Smooth muscle cell (in vitro differentiated cells): ENCODE data around the gene UBA6. TPM values are rescaled to one million over a fixed set of nuclear protein-coding genes. Genes with fewer than 3 reads are reported as not detected.
"Not testable (repeated sequence)": the region's sequence is repeated elsewhere in the genome, so short reads cannot be mapped to it uniquely, and the experiment has no call there.

Experiments used
- DNase-seq: peaks from one replicate; lab custom pipeline; 2025; ENCODE audit not compliant: unreplicated experiment; lab: John Stamatoyannopoulos, UW
- H2AFZ ChIP-seq: fragments of 200-600 bp; sonication (generic); 2 replicates; pipeline ENCODE4 v1.6.0; 2016; ENCODE audit warnings: antibody characterized with exemption, low read depth, mild to moderate bottlenecking
- H3F3A ChIP-seq: fragments of 200-600 bp; sonication (generic); 2 replicates; pipeline ENCODE4 v1.6.0; 2017; ENCODE audit warnings: antibody characterized with exemption, low read depth
- H3K27ac ChIP-seq: fragments of 200-600 bp; sonication (generic); 2 replicates; pipeline ENCODE4 v1.5.1; 2016; ENCODE audit warnings: low read depth, mild to moderate bottlenecking
- H3K27me3 ChIP-seq: fragments of 200-600 bp; sonication (generic); 2 replicates; pipeline ENCODE4 v1.6.1; 2016; ENCODE audit warnings: low read depth, mild to moderate bottlenecking
- H3K36me3 ChIP-seq: fragments of 200-600 bp; sonication (generic); 2 replicates; pipeline ENCODE4 v1.5.1; 2016; ENCODE audit warnings: low read depth
- H3K4me1 ChIP-seq: fragments of 200-600 bp; sonication (generic); 2 replicates; pipeline ENCODE4 v1.5.1; 2016; ENCODE audit warnings: low read depth
- H3K4me2 ChIP-seq: fragments of 200-600 bp; sonication (generic); 2 replicates; pipeline ENCODE4 v1.6.0; 2016; ENCODE audit warnings: mild to moderate bottlenecking
- H3K4me3 ChIP-seq: fragments of 200-600 bp; sonication (generic); 2 replicates; pipeline ENCODE4 v1.5.1; 2016; ENCODE audit warnings: mild to moderate bottlenecking
- H3K79me2 ChIP-seq: fragments of 200-600 bp; sonication (generic); 2 replicates; pipeline ENCODE4 v1.6.0; 2016; ENCODE audit warnings: low read depth, mild to moderate bottlenecking
- H3K9ac ChIP-seq: fragments of 200-600 bp; sonication (generic); 2 replicates; pipeline ENCODE4 v1.6.0; 2016; ENCODE audit warnings: low read depth
- H3K9me3 ChIP-seq: fragments of 200-600 bp; sonication (generic); replicated peaks from 2 replicates; pipeline ENCODE4 v1.5.1; 2016; ENCODE audit warnings: low read depth
- H4K20me1 ChIP-seq: fragments of 200-600 bp; sonication (generic); 2 replicates; pipeline ENCODE4 v1.6.0; 2016; ENCODE audit warnings: low read depth
- CTCF ChIP-seq: fragments of 200-600 bp; sonication (generic); IDR thresholded peaks from 2 replicates; pipeline ENCODE4 v1.5.1; 2017; ENCODE audit warnings: borderline replicate concordance, mild to moderate bottlenecking, antibody characterized with exemption; ENCODE audit not compliant: insufficient read depth, poor library complexity, severe bottlenecking
- WGBS: methylation state at CpG from one replicate; pipeline ENCODE4 v1.1.7; 2016; ENCODE audit warnings: low lambda C conversion rate; 5-methylcytosine and 5-hydroxymethylcytosine counted together
- polyA plus RNA-seq: library from polyadenylated mRNA; unstranded; fragments of >200 nt; fragmentation: Nextera tagmentation; extraction: Ambion mirVana; gene quantifications from 2 replicates; pipeline ENCODE4 v1.2.1, GENCODE V29; 2016
- total RNA-seq: library from RNA; depleted of rRNA; stranded (reverse); fragments of >200 nt; gene quantifications from 2 replicates; pipeline ENCODE4 v1.2.3, GENCODE V29; 2014

The UBA6 gene
- total and polyA plus RNA-seq, 2 experiments from 2014 or later: 15.7 to 271 TPM

DNA sequence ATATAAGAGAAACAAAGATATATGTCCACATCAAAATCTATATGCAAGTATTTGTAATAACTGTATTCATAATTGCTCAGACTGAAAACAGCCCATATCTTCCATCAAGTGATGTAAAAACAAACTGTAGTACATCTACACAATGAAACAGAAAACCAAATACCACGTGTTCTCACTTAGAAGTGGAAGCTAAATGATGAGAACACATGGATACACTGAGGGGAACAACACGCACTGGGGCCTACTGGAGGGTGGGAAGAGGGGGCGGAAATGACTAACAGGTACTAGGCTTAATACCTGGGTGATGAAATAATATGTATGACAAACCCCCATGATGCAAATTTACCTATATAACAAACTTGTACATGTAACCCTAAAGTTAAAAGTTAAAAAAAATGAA lies 42.7 kb downstream of the UBA6 start:
- Histone ChIP-seq H3F3A (no peaks in the 10 kb centered on the region), H3K27ac (no peak overlapping the region), H3K9ac (no peak overlapping the region), H3K36me3 (peaks cover 52% of the 10 kb centered on the region), H3K4me1 (no peaks in the 10 kb centered on the region), H2AFZ (no peak overlapping the region), H3K4me2 (no peak overlapping the region), H3K4me3 (no peak overlapping the region), H3K9me3 (no peaks in the 10 kb centered on the region), H3K27me3 (no peaks in the 10 kb centered on the region), H3K79me2 (peaks cover 3% of the 10 kb centered on the region), H4K20me1 (no peaks in the 10 kb centered on the region)
- no peak for DNase-seq
- no peak for TF ChIP-seq CTCF
- 85% methylated on average over 3 of the region's 3 CpGs for WGBS

DNA sequence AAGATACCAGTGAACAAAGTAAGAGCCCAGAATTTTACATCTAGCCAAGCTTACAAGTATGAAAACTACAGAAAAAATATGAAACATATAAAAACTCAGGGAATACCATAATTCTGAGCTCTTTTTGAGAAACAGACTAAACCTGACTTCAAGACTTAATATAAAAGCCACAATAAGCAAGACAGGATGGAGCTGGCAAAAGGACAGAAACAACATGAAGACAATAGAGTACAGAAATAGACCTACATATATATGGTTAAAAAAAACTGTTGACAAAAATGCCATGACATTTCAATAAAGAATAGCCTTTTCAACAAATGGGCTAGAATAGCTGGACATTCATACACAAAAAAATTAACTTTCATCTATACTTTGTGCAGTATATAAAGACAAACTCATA lies 49.4 kb downstream of the UBA6 start:
- H2AFZ ChIP-seq: no peak overlapping the region
- H3K79me2 ChIP-seq: no peaks in the 10 kb centered on the region
- no peak overlapping the region for H3K27ac ChIP-seq
- no peaks in the 10 kb centered on the region for H3K9me3 ChIP-seq
- no peak for TF ChIP-seq CTCF
- no peak for DNase-seq
- no peaks in the 10 kb centered on the region for H3K27me3 ChIP-seq
- no peaks in the 10 kb centered on the region for H3K4me1 ChIP-seq
- H3K9ac ChIP-seq: no peak overlapping the region
- H3K36me3 ChIP-seq: peaks cover 9% of the 10 kb centered on the region
- H3F3A ChIP-seq: no peaks in the 10 kb centered on the region
- no peaks in the 10 kb centered on the region for H4K20me1 ChIP-seq
- H3K4me3 ChIP-seq: no peak overlapping the region
- H3K4me2 ChIP-seq: no peak overlapping the region

DNA sequence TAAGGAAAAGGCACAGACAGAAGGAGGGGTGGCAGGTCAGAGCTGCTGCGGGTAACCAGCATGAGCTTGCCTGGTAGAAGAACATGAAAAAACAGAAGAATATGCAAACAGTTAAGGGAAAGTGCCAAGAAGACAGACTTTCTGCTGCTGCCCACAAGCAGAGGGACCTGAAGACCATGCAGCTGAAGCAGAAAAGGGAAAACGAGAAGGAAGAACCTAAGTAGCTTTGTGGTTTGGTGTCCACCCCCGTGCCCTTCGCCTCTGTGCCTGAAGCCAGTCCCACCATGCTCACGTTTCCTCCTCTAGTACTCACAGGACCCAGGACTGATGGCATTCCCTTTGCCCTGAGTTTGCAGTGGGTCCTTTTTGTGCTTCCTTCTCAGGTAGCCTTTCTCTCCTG lies 62.8 kb downstream of the UBA6 start:
- Histone ChIP-seq H3K27ac (no peak overlapping the region), H4K20me1 (no peaks in the 10 kb centered on the region), H3K9me3 (no peaks in the 10 kb centered on the region), H3K4me1 (no peaks in the 10 kb centered on the region), H3K9ac (no peak overlapping the region), H2AFZ (no peak overlapping the region), H3K4me2 (no peak overlapping the region), H3K4me3 (no peak overlapping the region), H3K36me3 (peaks cover 41% of the 10 kb centered on the region), H3K79me2 (no peaks in the 10 kb centered on the region), H3F3A (no peaks in the 10 kb centered on the region), H3K27me3 (no peaks in the 10 kb centered on the region)
- no peak for DNase-seq
- 99% methylated on average over 5 of the region's 5 CpGs for WGBS
- TF ChIP-seq CTCF: no peak

DNA sequence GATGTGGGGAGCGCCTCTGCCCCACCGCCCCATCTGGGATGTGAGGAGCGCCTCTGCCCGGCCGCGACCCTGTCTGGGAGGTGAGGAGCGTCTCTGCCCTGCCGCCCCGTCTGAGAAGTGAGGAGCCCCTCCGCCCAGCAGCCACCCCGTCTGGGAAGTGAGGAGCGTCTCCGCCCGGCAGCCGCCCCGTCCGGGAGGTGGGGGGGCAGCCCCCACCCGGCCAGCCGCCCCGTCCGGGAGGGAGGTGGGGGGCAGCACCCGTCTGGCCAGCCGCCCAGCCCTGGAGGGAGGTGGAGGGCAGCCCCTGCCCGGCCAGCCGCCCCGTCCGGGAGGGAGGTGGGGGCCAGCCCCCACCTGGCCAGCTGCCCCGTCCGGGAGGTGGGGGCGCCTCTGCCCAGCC lies 64.0 kb downstream of the UBA6 start:
- H3K27ac ChIP-seq, H3F3A ChIP-seq, H3K4me1 ChIP-seq, H2AFZ ChIP-seq, H3K79me2 ChIP-seq, H3K4me2 ChIP-seq, H3K4me3 ChIP-seq, H4K20me1 ChIP-seq, DNase-seq, H3K9me3 ChIP-seq, H3K9ac ChIP-seq, H3K27me3 ChIP-seq: not testable (repeated sequence)
- H3K36me3 ChIP-seq: peaks cover 48% of the 10 kb centered on the region
- 90% methylated on average over 7 of the region's 30 CpGs for WGBS
